OCI-LY7 (cell line): Measurements from ENCODE around the gene GGA1. TPM values are rescaled to one million over a fixed set of nuclear protein-coding genes. Genes with fewer than 3 reads are reported as not detected.
A peak's percentile ranks its signal among the peaks of the same experiment; 100 is the strongest.

Experiments
- BruUV-seq: library from RNA; stranded (reverse); fragments of 400-500 nt; replicated peaks from 2 replicates; lab custom pipeline; 2021; lab: Mats Ljungman, UMichigan
- CTCF ChIA-PET: fragments of 300-600 bp; sonication (Branson Sonifier 250); formaldehyde crosslinking; loops from one replicate; lab custom pipeline; 2022; ENCODE audit warnings: antibody characterized with exemption; ENCODE audit not compliant: unreplicated experiment; lab: Charles Lee
- POLR2A ChIA-PET: fragments of 300-600 bp; sonication (Branson Sonifier 250); formaldehyde crosslinking; loops from one replicate; lab custom pipeline; 2022; ENCODE audit warnings: antibody characterized with exemption; lab: Charles Lee
- DNase-seq: peaks from one replicate; pipeline ENCODE4 v3.0.0-alpha.2; 2015; ENCODE audit warnings: low spot score
- H2AFZ ChIP-seq: fragments of 200-600 bp; sonication (generic), shearing (Covaris generic); 2 replicates; pipeline ENCODE4 v1.6.1; 2014; ENCODE audit warnings: mild to moderate bottlenecking, antibody characterized with exemption, low read length, moderate library complexity
- H3K27ac ChIP-seq: fragments of 200-600 bp; sonication (generic); 2 replicates; pipeline ENCODE4 v1.5.1; 2014; ENCODE audit warnings: mixed run types, low read depth, mild to moderate bottlenecking, moderate library complexity, low read length, inconsistent platforms; ENCODE audit not compliant: poor library complexity, severe bottlenecking
- H3K36me3 ChIP-seq: fragments of 200-600 bp; sonication (generic); 2 replicates; pipeline ENCODE4 v1.6.1; 2014; ENCODE audit warnings: mild to moderate bottlenecking, antibody characterized with exemption, low read length, moderate library complexity, mixed read lengths; ENCODE audit not compliant: insufficient read depth
- H3K4me1 ChIP-seq: fragments of 200-600 bp; sonication (generic); 2 replicates; pipeline ENCODE4 v1.5.1; 2014; ENCODE audit warnings: mild to moderate bottlenecking, low read length; ENCODE audit not compliant: insufficient read depth, poor library complexity, severe bottlenecking
- H3K4me2 ChIP-seq: fragments of 200-600 bp; sonication (generic); 2 replicates; pipeline ENCODE4 v1.6.1; 2014; ENCODE audit warnings: mild to moderate bottlenecking, low read length
- H3K4me3 ChIP-seq: fragments of 200-600 bp; sonication (generic); 2 replicates; pipeline ENCODE4 v1.5.1; 2014; ENCODE audit warnings: mild to moderate bottlenecking, low read depth, low read length; ENCODE audit not compliant: poor library complexity, severe bottlenecking
- H3K79me2 ChIP-seq: fragments of 200-600 bp; sonication (generic); 2 replicates; pipeline ENCODE4 v1.6.1; 2016; ENCODE audit warnings: low read depth, mild to moderate bottlenecking, low read length, moderate library complexity, mixed read lengths; ENCODE audit not compliant: insufficient read depth
- H3K9me2 ChIP-seq: fragments of 200-600 bp; sonication (generic); 2 replicates; pipeline ENCODE4 v1.6.1; 2016; ENCODE audit warnings: mild to moderate bottlenecking, low read length, mixed read lengths; ENCODE audit not compliant: insufficient read depth
- H3K9me3 ChIP-seq: fragments of 200-600 bp; sonication (generic); 2 replicates; pipeline ENCODE4 v1.6.1; 2014; ENCODE audit warnings: mild to moderate bottlenecking, mixed run types, low read length, mixed read lengths
- H4K20me1 ChIP-seq: fragments of 200-600 bp; sonication (generic); 2 replicates; pipeline ENCODE4 v1.6.1; 2014; ENCODE audit warnings: mild to moderate bottlenecking, antibody characterized with exemption, low read length, moderate library complexity, mixed read lengths; ENCODE audit not compliant: insufficient read depth
- CTCF ChIP-seq: fragments of 200-600 bp; sonication (generic); conservative IDR thresholded peaks from 2 replicates; pipeline ENCODE4 v1.5.1; 2014; ENCODE audit warnings: mild to moderate bottlenecking, antibody characterized with exemption, low read length, moderate library complexity, mixed read lengths
- EZH2phosphoT487 ChIP-seq: fragments of 200-600 bp; sonication (generic); IDR thresholded peaks from 2 replicates; pipeline ENCODE4 v1.6.1; 2018; ENCODE audit warnings: low read depth, borderline replicate concordance, mild to moderate bottlenecking, mixed run types, antibody characterized with exemption, low read length, moderate library complexity, mixed read lengths
- intact Hi-C: fragments of 100-400 bp; cut with micrococcal nuclease; formaldehyde crosslinking; loops from one replicate; pipeline ENCODE4 v1.10.0; 2022; ENCODE audit not compliant: unreplicated experiment
- total RNA-seq, 2 experiments: library from RNA; depleted of rRNA in 1 of 2; stranded (reverse); fragments of >200 nt in 1 of 2; shearing (Covaris generic) in 1 of 2; gene quantifications; 2 replicates each; pipeline ENCODE4 v1.2.3, GENCODE V29; 2014 to 2022

The GGA1 gene
- total RNA-seq, 2 experiments from 2014 or later, result 127 to 172 TPM

GRCh38 chr22:37659897-37660708 lies 51.5 kb downstream of the GGA1 start:
- DNase-seq, result peak; percentile 37
- Histone ChIP-seq H2AFZ (no peak overlapping the region), H4K20me1 (peaks cover 20% of the 10 kb centered on the region), H3K27ac (peak overlapping the region; percentile 49), H3K4me1 (peaks cover 32% of the 10 kb centered on the region), H3K4me3 (peak overlapping the region; percentile 90), H3K9me3 (no peaks in the 10 kb centered on the region), H3K79me2 (peaks cover 60% of the 10 kb centered on the region), H3K4me2 (peak overlapping the region; percentile 95), H3K9me2 (no peaks in the 10 kb centered on the region), H3K36me3 (peaks cover 43% of the 10 kb centered on the region)
- CTCF ChIA-PET, result no interaction called here
- intact Hi-C loops, result loop anchor here (1.0 kb wide), 1 partner anchor 17 kb away; no protein-coding TSS in a partner anchor
- POLR2A ChIA-PET, result interaction anchor here (1.0 kb wide), 1 partner anchor 23 kb away, joined by 3 read pairs; no protein-coding TSS in a partner anchor
- no TSS peak for BruUV-seq
- TF ChIP-seq EZH2phosphoT487 (no peak), CTCF (no peak)

GRCh38 chr22:37660709-37661045 lies 52.0 kb downstream of the GGA1 start:
- no TSS peak for BruUV-seq

More at GRCh38 chr22:37660709-37661045, 52.0 kb downstream of the GGA1 start:
- Histone ChIP-seq H3K36me3 (peaks cover 49% of the 10 kb centered on the region), H2AFZ (no peak overlapping the region), H4K20me1 (peaks cover 20% of the 10 kb centered on the region), H3K79me2 (peaks cover 61% of the 10 kb centered on the region), H3K9me3 (no peaks in the 10 kb centered on the region), H3K4me3 (peak overlapping the region; percentile 90), H3K27ac (peak overlapping the region; percentile 49), H3K4me1 (peaks cover 32% of the 10 kb centered on the region), H3K4me2 (peak overlapping the region; percentile 95), H3K9me2 (no peaks in the 10 kb centered on the region)
- intact Hi-C loops, result loop anchor here (1.0 kb wide), 2 partner anchors 17 to 21 kb away; no protein-coding TSS in a partner anchor
- ChIA-PET POLR2A (interaction anchor here (0.7 to 1.1 kb wide), 2 partner anchors 11 to 27 kb away, joined by 3 read pairs; no protein-coding TSS in a partner anchor), CTCF (interaction anchor here (0.5 kb wide), 1 partner anchor 17 kb away, joined by 3 read pairs; no protein-coding TSS in a partner anchor)
- no peak for TF ChIP-seq EZH2phosphoT487
- TF ChIP-seq CTCF, result no peak
- no peak for DNase-seq
